Activated gamma-delta T cell treated with Interleukin-2 at 50 U/mL for 16 hours (primary cell): Measurements from ENCODE around the gene AFF1.
"Not testable (repeated sequence)": the region's sequence is repeated elsewhere in the genome, so short reads cannot be mapped to it uniquely, and the experiment has no call there.

Source experiments
- DNase-seq: peaks from one replicate; pipeline ENCODE4 v3.0.0-alpha.2; 2020

Gene AFF1

GRCh38 chr4:87118826-87119225, 184.0 kb downstream of the AFF1 start:
- no peak for DNase-seq

DNA sequence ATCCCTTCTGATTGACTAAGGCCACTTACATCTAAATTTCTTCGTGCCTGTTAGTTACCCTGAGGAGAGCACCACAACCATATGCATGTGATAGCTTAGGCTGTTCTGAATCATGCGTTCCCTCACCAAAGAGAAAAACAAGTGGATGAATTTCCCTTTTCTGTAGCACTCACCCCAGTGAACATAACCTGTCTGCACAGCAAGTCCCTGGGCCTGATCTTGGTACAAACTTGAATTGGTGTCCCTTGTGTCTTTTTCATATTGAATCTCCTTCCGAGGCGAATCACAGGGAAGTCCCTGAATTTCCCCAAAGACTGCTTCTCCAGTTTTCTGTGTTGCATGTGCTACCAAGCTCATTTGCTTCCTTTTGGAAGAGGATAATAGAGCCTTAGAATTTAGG, 185.2 kb downstream of the AFF1 start:
- DNase-seq = no peak

- DNase-seq = no peak
These were observed 185.8 kb downstream of the AFF1 start for GRCh38 chr4:87120411-87121162.

GRCh38 chr4:87121341-87122065, 186.7 kb downstream of the AFF1 start:
- DNase-seq = no peak

DNA sequence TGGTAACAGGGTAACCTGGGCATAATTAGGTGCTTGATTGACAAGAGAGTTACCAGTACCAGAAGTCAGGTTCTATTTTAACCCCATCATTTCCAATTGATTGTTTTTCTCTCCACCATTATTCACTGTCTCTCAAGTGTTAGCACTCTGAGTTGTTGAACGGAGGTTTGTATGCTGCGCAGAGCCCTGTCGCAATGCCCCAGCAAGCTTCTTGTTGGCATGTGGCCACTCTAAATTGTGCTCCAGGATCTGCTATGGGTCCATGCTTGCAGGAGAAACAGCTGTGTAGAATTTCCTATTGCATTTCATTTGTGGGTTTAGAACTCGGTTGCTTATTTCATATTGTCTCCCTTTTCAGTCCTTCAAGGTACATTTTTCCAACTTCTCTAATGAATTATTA, 187.4 kb downstream of the AFF1 start:
- no peak for DNase-seq

DNA sequence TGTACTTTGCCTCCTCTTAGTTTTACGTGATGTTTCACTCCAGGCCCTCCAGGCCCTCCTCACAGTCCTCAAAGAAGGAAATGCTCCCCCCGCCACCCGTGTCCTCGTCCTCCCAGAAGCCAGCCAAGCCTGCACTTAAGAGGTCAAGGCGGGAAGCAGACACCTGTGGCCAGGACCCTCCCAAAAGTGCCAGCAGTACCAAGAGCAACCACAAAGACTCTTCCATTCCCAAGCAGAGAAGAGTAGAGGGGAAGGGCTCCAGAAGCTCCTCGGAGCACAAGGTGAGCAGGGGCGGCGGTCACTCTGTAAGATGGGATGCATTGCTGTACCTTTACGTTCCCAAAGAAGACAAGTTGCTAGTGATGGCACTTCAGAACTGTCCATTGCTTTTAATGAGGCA, 191.2 kb downstream of the AFF1 start:
- no peak for DNase-seq

DNA sequence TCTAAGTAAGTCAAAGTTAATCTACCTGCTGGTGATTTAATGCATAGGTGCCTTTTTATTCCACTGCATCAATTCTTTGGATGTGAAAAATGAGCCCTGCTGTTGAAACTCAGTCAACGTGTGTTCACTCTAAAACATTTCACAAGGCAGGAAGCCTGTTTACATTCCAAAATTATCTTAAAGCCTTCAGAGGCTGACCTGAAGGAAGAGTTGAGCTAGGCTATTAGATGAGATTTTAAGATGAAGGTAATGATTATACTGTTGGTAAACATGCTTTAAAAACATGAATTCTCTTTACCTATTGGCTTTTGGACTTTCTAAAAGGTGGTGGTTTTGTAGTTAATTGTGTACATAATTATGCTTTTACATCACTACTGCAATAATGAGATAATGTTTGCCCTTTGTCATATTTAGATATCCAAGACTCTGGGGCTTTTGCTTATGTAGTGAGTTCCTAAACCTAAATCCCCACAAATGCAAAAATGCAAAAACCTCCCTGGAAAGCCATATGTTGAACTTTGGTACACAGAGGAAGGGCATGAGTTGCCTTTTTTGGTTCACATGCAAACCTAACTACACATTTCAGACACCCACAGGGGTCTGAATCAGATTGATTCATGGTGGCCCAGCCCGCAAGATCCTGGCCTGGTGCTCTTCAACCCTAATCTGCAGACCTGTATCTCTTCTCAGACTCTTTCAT, 193.3 kb downstream of the AFF1 start:
- no peak for DNase-seq

DNA sequence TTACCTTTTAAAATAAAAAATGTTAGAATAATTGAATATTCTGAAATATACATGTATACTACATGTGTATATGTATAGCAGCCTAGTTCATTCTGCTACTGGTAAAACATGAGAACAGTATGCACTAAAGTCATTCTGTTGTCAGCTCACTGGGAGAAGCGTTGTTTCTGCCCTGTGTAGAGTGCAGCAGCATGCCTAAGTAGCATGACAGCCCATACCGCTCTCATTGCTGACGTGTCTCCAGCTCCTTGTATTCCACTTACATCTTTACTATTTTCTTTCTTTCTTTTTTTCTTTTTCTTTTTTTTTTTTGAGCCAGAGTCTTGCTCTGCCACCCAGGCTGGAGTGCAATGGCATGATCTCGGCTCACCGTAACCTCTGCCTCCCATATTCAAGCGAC, 194.9 kb downstream of the AFF1 start:
- no peak for DNase-seq

- DNase-seq = no peak
These were observed 196.3 kb downstream of the AFF1 start for GRCh38 chr4:87130985-87131703.

GRCh38 chr4:87132035-87132434, 197.2 kb downstream of the AFF1 start:
- DNase-seq = no peak

GRCh38 chr4:87133183-87133582, 198.4 kb downstream of the AFF1 start:
- DNase-seq = no peak

- DNase-seq = no peak
These were observed 199.3 kb downstream of the AFF1 start for GRCh38 chr4:87134122-87134521.

- DNase-seq = no peak
These were observed 206.6 kb downstream of the AFF1 start for GRCh38 chr4:87141428-87141827.

GRCh38 chr4:87144356-87144755, 209.5 kb downstream of the AFF1 start:
- DNase-seq = no peak

DNA sequence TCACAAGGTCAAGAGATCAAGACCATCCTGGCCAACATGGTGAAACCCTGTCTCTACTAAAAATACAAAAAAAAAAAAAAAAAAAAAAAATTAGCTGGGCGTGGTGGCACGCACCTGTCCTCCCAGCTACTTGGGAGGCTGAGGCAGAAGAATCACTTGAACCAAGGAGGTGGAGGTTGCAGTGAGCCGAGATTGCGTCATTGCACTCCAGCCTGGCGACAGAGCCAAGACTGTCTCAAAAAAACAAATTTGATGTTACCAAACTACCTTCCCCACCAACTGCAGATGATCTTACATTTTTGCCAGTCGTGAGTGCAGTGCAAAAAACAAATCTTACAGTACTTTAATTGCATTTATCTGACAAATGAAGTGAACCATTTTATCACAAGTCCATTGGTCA, 211.1 kb downstream of the AFF1 start:
- not testable (repeated sequence) for DNase-seq

GRCh38 chr4:87147116-87147515, 212.3 kb downstream of the AFF1 start:
- no peak for DNase-seq

DNA sequence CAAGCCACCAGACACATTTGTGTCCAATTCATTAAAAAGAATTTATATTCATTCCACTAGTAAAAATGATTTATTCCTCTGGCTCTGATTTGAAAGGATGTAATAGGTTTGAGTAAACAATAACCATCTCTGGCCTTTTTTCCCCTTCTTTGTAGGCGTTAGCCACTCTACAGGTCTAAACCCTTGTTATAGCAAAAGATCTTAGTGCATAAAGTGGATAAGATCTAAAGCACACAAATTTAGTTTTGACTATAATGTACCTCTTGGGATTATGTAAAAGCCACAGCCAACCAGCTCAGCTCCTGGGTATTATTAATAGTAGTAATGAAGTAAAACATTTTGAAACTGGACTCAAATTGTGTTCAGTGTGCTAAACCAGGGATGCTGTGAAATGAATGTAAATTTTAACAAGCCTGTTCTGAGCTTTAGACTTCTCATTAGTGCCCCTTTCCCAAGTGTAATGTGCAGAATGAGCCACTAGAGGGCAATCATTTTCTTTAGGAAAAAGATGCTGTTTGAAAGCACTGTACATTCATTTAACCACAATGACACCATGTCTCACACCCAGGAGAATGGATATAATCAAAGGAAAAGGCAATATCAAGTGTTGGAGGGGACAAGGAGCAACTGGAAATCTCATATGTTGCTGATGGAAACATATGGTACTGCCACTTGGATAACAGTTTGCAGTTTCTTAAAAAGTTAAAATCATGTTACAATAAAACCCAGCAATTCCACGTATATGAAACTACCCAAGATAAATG, 215.9 kb downstream of the AFF1 start:
- peak; percentile 56 for DNase-seq

GRCh38 chr4:87151730-87152129, 216.9 kb downstream of the AFF1 start:
- no peak for DNase-seq

DNA sequence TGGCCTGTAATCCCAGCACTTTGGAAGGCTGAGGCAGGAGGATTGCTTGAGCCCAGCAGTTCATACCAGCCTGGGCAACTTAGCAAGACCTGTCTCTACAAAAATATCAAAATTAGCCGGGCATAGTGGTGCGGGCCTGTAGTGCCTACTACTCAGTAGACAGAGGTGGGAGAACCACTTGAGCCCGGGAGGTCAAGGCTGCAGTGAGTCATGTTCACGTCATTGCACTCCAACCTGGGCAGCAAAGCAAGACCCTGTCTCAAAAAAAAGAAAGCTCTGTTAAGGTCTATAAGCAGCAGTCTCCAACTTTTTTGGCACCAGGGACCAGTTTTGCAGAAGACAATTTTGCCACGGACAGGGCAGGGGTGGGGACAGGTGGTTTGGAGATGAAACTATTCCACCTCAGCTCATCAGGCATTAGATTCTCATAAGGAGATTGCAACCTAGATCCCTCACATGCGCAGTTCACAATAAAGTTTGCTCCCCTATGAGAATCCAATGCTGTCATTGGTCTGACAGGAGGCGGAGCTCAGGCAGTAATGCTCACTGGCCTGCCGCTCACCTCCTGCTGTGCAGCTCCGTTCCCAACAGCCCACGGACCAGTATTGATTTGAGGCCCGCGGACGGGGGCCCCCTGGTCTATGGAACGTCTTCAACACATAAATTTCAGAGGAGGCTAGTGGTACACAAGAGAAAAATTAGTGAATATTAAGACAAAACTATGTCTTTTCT, 217.7 kb downstream of the AFF1 start:
- DNase-seq = no peak

DNA sequence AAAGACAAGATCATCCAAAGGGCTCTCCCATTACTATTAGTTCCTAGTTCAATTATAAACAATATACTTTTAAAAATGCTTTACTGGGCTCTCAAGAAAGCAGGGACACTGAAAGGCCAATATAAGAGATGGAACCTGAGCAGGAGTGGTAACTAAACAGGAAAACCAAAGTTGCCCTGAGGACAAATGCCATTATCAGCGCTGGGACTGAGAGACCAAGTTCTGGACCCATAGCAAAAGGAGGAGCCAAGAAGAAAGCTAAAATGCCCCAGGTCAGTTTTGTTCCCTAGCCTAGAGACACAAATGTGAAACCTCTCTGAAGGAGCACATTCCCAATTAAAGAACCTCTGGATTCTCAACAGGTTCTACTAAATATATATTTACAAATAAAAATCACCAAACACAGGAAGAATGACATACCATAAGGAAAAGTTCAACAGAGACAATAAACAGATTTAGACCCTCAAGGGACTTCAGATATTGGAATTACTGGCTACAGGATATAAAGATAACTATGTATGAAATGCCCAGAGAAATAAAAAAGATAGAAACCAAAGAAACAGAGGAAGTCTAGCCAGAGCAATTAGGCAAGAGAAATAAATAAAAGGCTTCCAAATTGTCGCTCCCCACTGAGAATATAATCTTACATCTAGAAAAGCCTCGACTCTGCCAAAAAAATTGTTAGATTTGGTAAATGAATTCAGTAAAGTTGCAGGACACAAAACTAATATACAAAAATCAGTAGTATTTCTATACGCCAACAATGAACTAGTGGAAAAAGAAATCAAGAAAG, 218.5 kb downstream of the AFF1 start:
- no peak for DNase-seq

DNA sequence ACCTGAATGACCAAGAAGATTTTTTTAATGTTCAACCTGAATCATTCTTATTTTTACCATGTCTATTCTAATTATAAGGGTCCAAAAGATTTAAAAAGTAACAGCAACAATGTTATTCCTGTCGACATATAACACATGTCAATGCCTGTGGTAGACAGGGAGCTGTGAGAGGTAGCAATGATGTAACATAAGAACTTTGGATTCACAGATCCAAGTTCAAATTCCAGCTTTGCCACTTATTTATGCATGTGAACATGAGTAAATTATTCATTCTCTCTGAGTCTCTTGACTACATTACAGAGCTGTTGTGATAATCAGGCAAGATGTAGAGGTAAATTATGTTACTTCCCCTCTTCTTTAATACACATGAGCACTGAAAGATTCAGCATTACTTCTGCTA, 231.1 kb downstream of the AFF1 start:
- no peak for DNase-seq
